ENCODE results near the gene NLRP6. TPM values are rescaled to one million over a fixed set of nuclear protein-coding genes. Genes with fewer than 3 reads are reported as not detected.

The NLRP6 gene
- total RNA-seq, 3 donors from 2014 or later (not counting 1 experiment from before 2014, with no cell fraction given) = 1.7 to 3.0 (median 2.3) TPM

GRCh38 chr11:250740-251299 lies 27.4 kb upstream of the NLRP6 start:
- 58% methylated on average over 10 of the region's 10 CpGs for WGBS (ENCODE audit: insufficient coverage)
- TF ChIP-seq CTCF (IDR thresholded peaks at IDR 0.05) = peak; percentile 67
- Mint-ChIP-seq H3K27ac (peak overlapping the region in 1 of 2 donors; percentile 40), H3K9me3 (no peaks in the 10 kb centered on the region), H3K27me3 (ENCODE audit: low read depth in 2 of 2) (no peaks in the 10 kb centered on the region), H3K4me3 (no peak overlapping the region), H3K4me1 (peaks cover 0 to 13% of the 10 kb centered on the region in 2 donors), H3K36me3 (peaks cover 33% of the 10 kb centered on the region)
- no peak overlapping the region for H3K27ac ChIP-seq (ENCODE audit: low read length)
- DNase-seq = peak; percentile 73 to 90
- no peak overlapping the region for H3K4me3 ChIP-seq (ENCODE audit: low read length)
- H3K36me3 ChIP-seq (ENCODE audit: control insufficient read depth, insufficient read depth, low read length) = peaks cover 64% of the 10 kb centered on the region
- peak; percentile 93 to 100 (median 97) for ATAC-seq
- intact Hi-C loops (cut with micrococcal nuclease) = loop anchor here (2.0 to 5.0 kb wide), 3 partner anchors 56 to 196 kb away; partner anchors contain the start of gene IFITM2
- H3K9me3 ChIP-seq (ENCODE audit: control insufficient read depth, insufficient read depth, low read length) = no peaks in the 10 kb centered on the region
- no peaks in the 10 kb centered on the region for H3K27me3 ChIP-seq (ENCODE audit: control insufficient read depth, insufficient read depth, low read length)
- peaks cover 5% of the 10 kb centered on the region for H3K4me1 ChIP-seq (ENCODE audit: control insufficient read depth, insufficient read depth, low read length)

GRCh38 chr11:251550-251949 lies 26.7 kb upstream of the NLRP6 start:
- Mint-ChIP-seq H3K4me3 (no peak overlapping the region), H3K27me3 (ENCODE audit: low read depth in 2 of 2) (no peaks in the 10 kb centered on the region)
- 94% methylated on average over 10 of the region's 10 CpGs for WGBS (ENCODE audit: insufficient coverage)

GRCh38 chr11:252666-253065 lies 25.5 kb upstream of the NLRP6 start:
- 94% methylated on average over 8 of the region's 8 CpGs for WGBS (ENCODE audit: insufficient coverage)
- Histone ChIP-seq H3K4me1 (ENCODE audit: control insufficient read depth, insufficient read depth, low read length) (peaks cover 14% of the 10 kb centered on the region), H3K27me3 (ENCODE audit: control insufficient read depth, insufficient read depth, low read length) (no peaks in the 10 kb centered on the region), H3K9me3 (ENCODE audit: control insufficient read depth, insufficient read depth, low read length) (no peaks in the 10 kb centered on the region), H3K27ac (ENCODE audit: low read length) (no peak overlapping the region), H3K4me3 (ENCODE audit: low read length) (no peak overlapping the region), H3K36me3 (ENCODE audit: control insufficient read depth, insufficient read depth, low read length) (peaks cover 47% of the 10 kb centered on the region)
- DNase-seq = no peak
- no peak for TF ChIP-seq CTCF (IDR thresholded peaks at IDR 0.05)
- Mint-ChIP-seq H3K4me1 (peaks cover 0 to 13% of the 10 kb centered on the region in 2 donors), H3K36me3 (peaks cover 27% of the 10 kb centered on the region), H3K4me3 (no peak overlapping the region), H3K27ac (no peak overlapping the region), H3K9me3 (no peaks in the 10 kb centered on the region), H3K27me3 (ENCODE audit: low read depth in 2 of 2) (no peaks in the 10 kb centered on the region)
- ATAC-seq = no peak
- intact Hi-C loops (cut with micrococcal nuclease) = loop anchor here (5.0 kb wide), 2 partner anchors 55 to 195 kb away; partner anchors contain the start of gene IFITM2

More at GRCh38 chr11:251550-251949, 26.7 kb upstream of the NLRP6 start:
- Mint-ChIP-seq H3K36me3 (peaks cover 33% of the 10 kb centered on the region), H3K4me1 (peaks cover 0 to 13% of the 10 kb centered on the region in 2 donors), H3K9me3 (no peaks in the 10 kb centered on the region), H3K27ac (no peak overlapping the region)
- intact Hi-C loops (cut with micrococcal nuclease) = loop anchor here (2.0 to 5.0 kb wide), 3 partner anchors 56 to 196 kb away; partner anchors contain the start of gene IFITM2
- H3K36me3 ChIP-seq (ENCODE audit: control insufficient read depth, insufficient read depth, low read length) = peaks cover 56% of the 10 kb centered on the region
- H3K9me3 ChIP-seq (ENCODE audit: control insufficient read depth, insufficient read depth, low read length) = no peaks in the 10 kb centered on the region
- peak in 1 of 2 donors; percentile 34 for DNase-seq
- no peak for TF ChIP-seq CTCF (IDR thresholded peaks at IDR 0.05)
- no peak overlapping the region for H3K27ac ChIP-seq (ENCODE audit: low read length)
- H3K27me3 ChIP-seq (ENCODE audit: control insufficient read depth, insufficient read depth, low read length) = no peaks in the 10 kb centered on the region
- no peak for ATAC-seq
- H3K4me3 ChIP-seq (ENCODE audit: low read length) = no peak overlapping the region
- peaks cover 5% of the 10 kb centered on the region for H3K4me1 ChIP-seq (ENCODE audit: control insufficient read depth, insufficient read depth, low read length)
